ENCODE results near the gene DAB1. TPM values are rescaled to one million over a fixed set of nuclear protein-coding genes. Genes with fewer than 3 reads are reported as not detected.

DAB1 gene
- total RNA-seq, 1 donor from 2014 or later, result 19.1 TPM

DNA sequence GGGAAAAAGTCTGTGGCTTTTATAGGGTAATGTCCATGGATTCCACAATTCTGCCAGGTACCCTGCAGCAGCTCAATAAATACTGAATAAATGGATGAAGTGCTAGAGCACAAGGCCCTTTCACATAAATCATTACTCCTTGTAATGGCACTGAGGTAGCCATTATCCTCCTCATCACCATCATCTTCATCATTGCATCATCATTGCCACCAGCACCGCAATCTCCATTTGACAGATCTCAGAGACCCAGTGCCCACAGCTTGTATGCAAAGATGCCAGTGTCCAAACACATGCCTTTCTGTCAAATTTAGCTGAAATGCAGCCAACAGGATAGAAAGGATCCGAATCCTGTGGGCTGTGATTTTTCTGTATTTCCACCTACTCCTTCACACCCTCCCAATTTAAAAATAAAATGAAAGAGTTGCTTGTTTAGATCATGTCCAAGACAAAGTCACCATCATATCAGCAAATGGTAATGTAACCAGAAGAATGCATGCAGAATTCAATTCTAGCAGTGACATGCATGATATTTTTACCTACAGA, 17.4 kb downstream of the DAB1 start:
- TF ChIP-seq, protein P1, sequence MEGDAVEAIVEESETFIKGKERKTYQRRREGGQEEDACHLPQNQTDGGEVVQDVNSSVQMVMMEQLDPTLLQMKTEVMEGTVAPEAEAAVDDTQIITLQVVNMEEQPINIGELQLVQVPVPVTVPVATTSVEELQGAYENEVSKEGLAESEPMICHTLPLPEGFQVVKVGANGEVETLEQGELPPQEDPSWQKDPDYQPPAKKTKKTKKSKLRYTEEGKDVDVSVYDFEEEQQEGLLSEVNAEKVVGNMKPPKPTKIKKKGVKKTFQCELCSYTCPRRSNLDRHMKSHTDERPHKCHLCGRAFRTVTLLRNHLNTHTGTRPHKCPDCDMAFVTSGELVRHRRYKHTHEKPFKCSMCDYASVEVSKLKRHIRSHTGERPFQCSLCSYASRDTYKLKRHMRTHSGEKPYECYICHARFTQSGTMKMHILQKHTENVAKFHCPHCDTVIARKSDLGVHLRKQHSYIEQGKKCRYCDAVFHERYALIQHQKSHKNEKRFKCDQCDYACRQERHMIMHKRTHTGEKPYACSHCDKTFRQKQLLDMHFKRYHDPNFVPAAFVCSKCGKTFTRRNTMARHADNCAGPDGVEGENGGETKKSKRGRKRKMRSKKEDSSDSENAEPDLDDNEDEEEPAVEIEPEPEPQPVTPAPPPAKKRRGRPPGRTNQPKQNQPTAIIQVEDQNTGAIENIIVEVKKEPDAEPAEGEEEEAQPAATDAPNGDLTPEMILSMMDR (IDR thresholded peaks at IDR 0.05; ENCODE audit: unreplicated experiment), result no peak
- no peaks in the 10 kb centered on the region for H3K9me3 Mint-ChIP-seq (ENCODE audit: unreplicated experiment)
- no peak overlapping the region for H3K4me3 Mint-ChIP-seq (ENCODE audit: unreplicated experiment)
- DNase-seq (ENCODE audit: low spot score), result no peak
- no peaks in the 10 kb centered on the region for H3K36me3 Mint-ChIP-seq (ENCODE audit: low read depth, unreplicated experiment)
- H3K27me3 Mint-ChIP-seq (ENCODE audit: unreplicated experiment), result no peaks in the 10 kb centered on the region
- H3K27ac Mint-ChIP-seq (ENCODE audit: unreplicated experiment), result no peak overlapping the region
- H3K4me1 Mint-ChIP-seq (ENCODE audit: unreplicated experiment), result peaks cover 11% of the 10 kb centered on the region

DNA sequence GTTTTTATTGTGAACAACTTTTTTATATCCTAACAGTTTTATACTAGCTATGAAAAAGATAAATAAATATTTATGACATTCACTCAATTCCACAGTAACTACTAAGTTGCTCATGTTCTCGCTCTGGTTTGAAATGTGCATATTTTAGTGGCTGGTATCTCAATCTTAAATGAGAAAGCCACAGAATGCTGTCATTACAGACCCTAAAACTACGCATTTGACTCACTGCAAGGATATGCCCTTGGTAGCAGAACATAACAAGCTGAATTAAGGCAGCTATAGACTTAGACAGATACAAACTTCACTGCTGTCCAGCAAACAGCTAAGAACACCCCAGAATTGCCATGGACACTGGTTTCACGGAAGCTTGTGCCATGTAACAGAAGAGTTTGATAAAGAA, 19.0 kb downstream of the DAB1 start:
- H3K9me3 Mint-ChIP-seq (ENCODE audit: unreplicated experiment), result no peaks in the 10 kb centered on the region
- DNase-seq (ENCODE audit: low spot score), result no peak
- no peaks in the 10 kb centered on the region for H3K27me3 Mint-ChIP-seq (ENCODE audit: unreplicated experiment)
- H3K36me3 Mint-ChIP-seq (ENCODE audit: low read depth, unreplicated experiment), result no peaks in the 10 kb centered on the region
- TF ChIP-seq, protein P1 (IDR thresholded peaks at IDR 0.05; ENCODE audit: unreplicated experiment), result no peak
- H3K4me3 Mint-ChIP-seq (ENCODE audit: unreplicated experiment), result no peak overlapping the region
- peaks cover 8% of the 10 kb centered on the region for H3K4me1 Mint-ChIP-seq (ENCODE audit: unreplicated experiment)
- no peak overlapping the region for H3K27ac Mint-ChIP-seq (ENCODE audit: unreplicated experiment)

DNA sequence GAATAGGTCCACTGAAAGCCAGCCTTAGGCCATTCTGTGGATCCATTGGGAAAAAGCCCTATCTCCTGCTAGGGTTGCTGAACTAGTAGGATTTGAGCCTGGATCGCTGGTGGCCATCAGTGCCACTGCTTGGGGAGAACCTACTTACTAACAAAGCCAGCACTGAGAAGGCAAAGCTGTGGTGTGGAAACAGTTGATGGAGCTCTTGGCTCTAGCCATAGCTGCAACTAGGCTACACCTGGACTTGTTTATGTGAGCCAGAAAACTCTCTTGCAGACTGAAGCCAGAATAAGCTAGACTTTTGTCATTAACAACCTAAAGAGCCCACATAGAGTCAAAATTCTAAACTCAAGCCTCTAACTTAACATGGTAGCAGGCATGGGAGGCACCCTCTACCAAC, 20.7 kb downstream of the DAB1 start:
- Mint-ChIP-seq H3K36me3 (ENCODE audit: low read depth, unreplicated experiment) (no peaks in the 10 kb centered on the region), H3K9me3 (ENCODE audit: unreplicated experiment) (no peaks in the 10 kb centered on the region), H3K27me3 (ENCODE audit: unreplicated experiment) (no peaks in the 10 kb centered on the region), H3K4me1 (ENCODE audit: unreplicated experiment) (no peaks in the 10 kb centered on the region), H3K27ac (ENCODE audit: unreplicated experiment) (no peak overlapping the region), H3K4me3 (ENCODE audit: unreplicated experiment) (no peak overlapping the region)
- TF ChIP-seq, protein P1 (IDR thresholded peaks at IDR 0.05; ENCODE audit: unreplicated experiment), result no peak
- no peak for DNase-seq (ENCODE audit: low spot score)

DNA sequence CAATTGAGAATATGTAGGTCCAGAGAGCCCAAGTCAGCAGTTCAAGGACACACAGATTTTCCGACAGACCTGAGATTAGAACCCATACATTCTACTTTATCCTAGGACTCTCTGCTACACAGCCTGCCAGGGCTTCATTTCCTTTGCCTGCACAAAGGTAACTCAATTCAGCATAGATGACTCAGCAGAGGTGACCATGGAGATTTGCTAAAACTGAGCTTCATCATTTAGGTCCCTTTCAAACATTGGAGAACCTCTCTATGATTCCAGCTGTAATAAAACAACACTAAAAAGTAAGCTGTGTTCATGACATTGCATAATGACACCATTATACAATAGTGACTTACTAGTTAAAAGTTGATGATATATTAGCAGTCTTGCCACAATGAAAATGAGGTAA, 22.2 kb downstream of the DAB1 start:
- Mint-ChIP-seq H3K4me3 (ENCODE audit: unreplicated experiment) (no peak overlapping the region), H3K27me3 (ENCODE audit: unreplicated experiment) (no peaks in the 10 kb centered on the region), H3K27ac (ENCODE audit: unreplicated experiment) (no peak overlapping the region), H3K36me3 (ENCODE audit: low read depth, unreplicated experiment) (no peaks in the 10 kb centered on the region), H3K9me3 (ENCODE audit: unreplicated experiment) (no peaks in the 10 kb centered on the region), H3K4me1 (ENCODE audit: unreplicated experiment) (no peaks in the 10 kb centered on the region)
- DNase-seq (ENCODE audit: low spot score), result no peak
- TF ChIP-seq, protein P1 (IDR thresholded peaks at IDR 0.05; ENCODE audit: unreplicated experiment), result no peak

DNA sequence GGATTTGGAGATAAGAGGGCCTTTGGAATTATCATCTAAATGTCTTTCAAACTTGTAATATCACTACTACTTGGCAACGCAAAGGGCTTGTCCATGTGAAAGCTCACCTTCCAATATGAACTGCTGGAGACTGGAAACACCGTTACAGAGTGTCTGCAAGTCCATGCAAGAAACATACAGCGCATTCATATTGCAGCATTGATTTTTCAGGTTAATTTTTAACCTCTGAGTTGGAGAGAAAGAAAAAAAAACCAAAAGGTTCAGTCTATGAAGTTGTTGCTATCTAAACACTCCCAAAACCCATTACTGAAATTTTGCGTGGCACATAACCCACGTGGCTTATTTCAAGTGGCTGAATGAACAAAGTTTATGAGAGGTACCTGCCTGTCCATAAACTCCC, 23.8 kb downstream of the DAB1 start:
- Mint-ChIP-seq H3K9me3 (ENCODE audit: unreplicated experiment) (no peaks in the 10 kb centered on the region), H3K27me3 (ENCODE audit: unreplicated experiment) (no peaks in the 10 kb centered on the region), H3K36me3 (ENCODE audit: low read depth, unreplicated experiment) (no peaks in the 10 kb centered on the region), H3K4me3 (ENCODE audit: unreplicated experiment) (no peak overlapping the region), H3K27ac (ENCODE audit: unreplicated experiment) (no peak overlapping the region), H3K4me1 (ENCODE audit: unreplicated experiment) (no peaks in the 10 kb centered on the region)
- DNase-seq (ENCODE audit: low spot score), result no peak
- TF ChIP-seq, protein P1 (IDR thresholded peaks at IDR 0.05; ENCODE audit: unreplicated experiment), result no peak

All from endothelial cell (in vitro differentiated cells).